ENCODE measurements around the gene CDH13. TPM values are rescaled to one million over a fixed set of nuclear protein-coding genes. Genes with fewer than 3 reads are reported as not detected.

Gene CDH13
- total and polyA plus RNA-seq, 2 of the 8 experiments (the other 6 are each of a cell fraction or from before 2014, with no cell fraction given): 2.3 to 2.4 TPM

- no peak overlapping the region for H4K91ac ChIP-seq (replicated peaks; ENCODE audit: insufficient read length, low read length)
- no peak overlapping the region for H3K27ac ChIP-seq (ENCODE audit: low read depth, low read length)
- no peaks in the 10 kb centered on the region for H4K20me1 ChIP-seq (replicated peaks in 1 of 2; ENCODE audit: control insufficient read depth in 1 of 2, insufficient read depth in 2 of 2, low read length in 2 of 2)
- H3K56ac ChIP-seq (replicated peaks; ENCODE audit: insufficient read length, low read depth, low read length): no peak overlapping the region
- no peak overlapping the region for H4K8ac ChIP-seq (ENCODE audit: extremely low read depth, insufficient read depth, low read length)
- no peaks in the 10 kb centered on the region for H3K27me3 ChIP-seq (replicated peaks in 1 of 4; ENCODE audit: control insufficient read depth in 3 of 4, extremely low read depth in 1 of 4, insufficient read depth in 3 of 4, low read length in 3 of 4)
- TF ChIP-seq POLR2AphosphoS5 (IDR thresholded peaks at IDR 0.05; ENCODE audit: low read depth, low read length) (no peak), PHF8 (conservative IDR thresholded peaks at IDR 0.05; ENCODE audit: low read depth, low read length) (no peak), BACH1 (IDR thresholded peaks at IDR 0.05; ENCODE audit: low read length) (no peak), KDM5A (IDR thresholded peaks at IDR 0.05; ENCODE audit: low read length) (no peak), CHD2 (IDR thresholded peaks at IDR 0.05; ENCODE audit: low read length) (no peak), FOSL1 (IDR thresholded peaks at IDR 0.05; ENCODE audit: insufficient read depth, low read depth, low read length) (no peak), RBBP5 (IDR thresholded peaks at IDR 0.05; ENCODE audit: borderline replicate concordance, low read depth, low read length) (no peak), RFX5 (IDR thresholded peaks at IDR 0.05; ENCODE audit: borderline replicate concordance, low read depth, low read length) (no peak), EP300 (IDR thresholded peaks at IDR 0.05; ENCODE audit: borderline replicate concordance in 1 of 2, low read depth in 2 of 2, low read length in 2 of 2) (no peak), SIN3A (conservative IDR thresholded peaks at IDR 0.05 in 1 of 2, IDR thresholded peaks at IDR 0.05 in 1 of 2; ENCODE audit: low read depth in 1 of 2, low read length in 2 of 2) (no peak), CBX8 (IDR thresholded peaks at IDR 0.05; ENCODE audit: borderline replicate concordance, low read depth, low read length) (no peak), E2F6 (IDR thresholded peaks at IDR 0.05) (no peak), TEAD4 (IDR thresholded peaks at IDR 0.05; ENCODE audit: low read depth, low read length) (no peak)
- FAIRE-seq: no peak
- H4K5ac ChIP-seq (ENCODE audit: insufficient read length, low read depth, low read length): no peak overlapping the region
- H3K4me3 ChIP-seq (ENCODE audit: extremely low read depth in 1 of 4, insufficient read depth in 2 of 4, low read depth in 3 of 4, low read length in 4 of 4): no peak overlapping the region
- no peaks in the 10 kb centered on the region for H3K9me3 ChIP-seq (ENCODE audit: insufficient read depth in 2 of 2, low read depth in 1 of 2, low read length in 1 of 2)
- H3K4me2 ChIP-seq (ENCODE audit: insufficient read depth in 1 of 2, low read depth in 2 of 2, low read length in 2 of 2): no peak overlapping the region
- no peak for DNase-seq (ENCODE audit: low read depth in 1 of 2, low spot score in 2 of 2)
- no peaks in the 10 kb centered on the region; a peak in 1 of 8 replicates for H3K36me3 ChIP-seq (ENCODE audit: control insufficient read depth in 2 of 4, insufficient read depth in 4 of 4, low read length in 3 of 4)
- no peak overlapping the region for H3K9ac ChIP-seq (replicated peaks in 1 of 4; ENCODE audit: extremely low read depth in 1 of 4, low read depth in 3 of 4, low read length in 3 of 4)
- H3K79me2 ChIP-seq (ENCODE audit: control insufficient read depth in 1 of 2, insufficient read depth in 2 of 2, low read length in 2 of 2): no peaks in the 10 kb centered on the region
- ChIA-PET POLR2A (ENCODE audit: partially characterized antibody) (no interaction called here), CTCF (ENCODE audit: partially characterized antibody) (interaction anchor here (1.5 to 2.7 kb wide), 2 partner anchors 24 to 55 kb away, joined by 4 to 10 read pairs; no protein-coding TSS in a partner anchor)
- H3K14ac ChIP-seq (ENCODE audit: insufficient read length): no peak overlapping the region
- no peaks in the 10 kb centered on the region for H3K79me1 ChIP-seq (ENCODE audit: low read depth, low read length)
- 87% methylated on average over 1 of the region's 1 CpG; no CpG with 5 or more reads in 1 of the 2 experiments for WGBS, 2 experiments (ENCODE audit: extremely low coverage in 1 of 2, insufficient coverage in 1 of 2, insufficient read length in 1 of 2, insufficient replicate concordance in 2 of 2, low coverage in 1 of 2, low lambda C conversion rate in 2 of 2, missing lambda C conversion rate in 1 of 2)
- H2BK15ac ChIP-seq (ENCODE audit: low read length): no peak overlapping the region
- H2BK5ac ChIP-seq (ENCODE audit: low read depth, low read length): no peak overlapping the region
- no peak overlapping the region for H3K23ac ChIP-seq (ENCODE audit: insufficient read length)
- no peak overlapping the region for H3K4ac ChIP-seq (replicated peaks; ENCODE audit: insufficient read length, low read depth, low read length)
- no peak overlapping the region for H2AFZ ChIP-seq (ENCODE audit: low read length)
- H2BK12ac ChIP-seq (ENCODE audit: low read depth, low read length): no peak overlapping the region
- H2BK120ac ChIP-seq (replicated peaks; ENCODE audit: low read depth, low read length): no peak overlapping the region
- H3K23me2 ChIP-seq (ENCODE audit: low read depth, low read length): no peaks in the 10 kb centered on the region
- H2AK5ac ChIP-seq (ENCODE audit: low read depth, low read length): no peak overlapping the region
- H3K4me1 ChIP-seq (replicated peaks in 1 of 4; ENCODE audit: control insufficient read depth in 3 of 4, insufficient read depth in 4 of 4, low read length in 3 of 4): 0 out of 7 replicates have a peak, but pooled peaks cover 0 to 3% (median 0%) of the 10 kb centered on the region in 4 experiments
- H2BK20ac ChIP-seq (ENCODE audit: low read length): no peak overlapping the region
- no peak overlapping the region for H3K18ac ChIP-seq (ENCODE audit: extremely low read depth, low read length)
Measured at GRCh38 chr16:82695806-82696205, 69.0 kb downstream of the CDH13 start.
